GM19328 (cell line): ENCODE data around the gene SLC9A9.

Source experiments
- ATAC-seq: cut with Tn5 transposase; IDR thresholded peaks from one replicate; pipeline ENCODE4 v1.9.1; 2021; ENCODE audit warnings: mild to moderate bottlenecking, moderate library complexity; ENCODE audit not compliant: unreplicated experiment

Gene SLC9A9

DNA sequence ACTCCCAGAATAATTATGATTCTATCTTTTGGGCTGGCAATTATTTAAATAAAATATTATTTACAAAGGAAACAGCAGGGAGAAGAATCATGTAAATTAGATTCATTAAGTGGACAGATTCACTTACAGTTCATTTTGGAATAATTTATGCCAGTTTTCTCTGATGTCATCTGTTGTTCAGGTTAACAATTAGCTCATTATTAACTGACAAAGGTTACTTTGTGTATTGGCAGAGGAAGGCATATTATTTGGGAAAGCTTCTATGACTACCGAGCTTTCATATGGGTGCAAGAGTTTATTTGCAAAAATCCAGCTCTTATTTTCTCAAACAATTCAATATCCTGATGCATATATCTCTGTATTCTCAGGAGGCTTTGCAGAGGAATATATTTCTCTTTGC lies 504.3 kb downstream of the SLC9A9 start:
- no peak for ATAC-seq

DNA sequence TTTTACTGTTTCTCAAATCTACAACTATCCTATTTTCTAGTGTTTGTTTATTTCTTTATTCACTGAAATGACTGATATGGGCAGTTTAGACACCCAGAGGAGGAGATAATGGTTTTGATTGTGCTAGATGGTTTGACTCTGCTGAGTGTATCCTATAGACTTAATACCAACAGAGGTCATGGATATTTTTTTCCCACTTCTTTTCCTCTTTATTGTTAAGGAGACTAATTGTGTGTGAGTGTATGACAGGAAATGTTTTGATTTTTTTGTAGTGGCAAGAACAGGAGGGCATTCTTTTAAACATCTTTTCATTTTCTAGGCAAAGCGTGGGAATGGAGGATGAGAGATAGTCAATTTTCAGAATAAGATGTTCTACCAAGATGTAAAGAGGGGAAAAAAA lies 505.2 kb downstream of the SLC9A9 start:
- ATAC-seq = no peak

DNA sequence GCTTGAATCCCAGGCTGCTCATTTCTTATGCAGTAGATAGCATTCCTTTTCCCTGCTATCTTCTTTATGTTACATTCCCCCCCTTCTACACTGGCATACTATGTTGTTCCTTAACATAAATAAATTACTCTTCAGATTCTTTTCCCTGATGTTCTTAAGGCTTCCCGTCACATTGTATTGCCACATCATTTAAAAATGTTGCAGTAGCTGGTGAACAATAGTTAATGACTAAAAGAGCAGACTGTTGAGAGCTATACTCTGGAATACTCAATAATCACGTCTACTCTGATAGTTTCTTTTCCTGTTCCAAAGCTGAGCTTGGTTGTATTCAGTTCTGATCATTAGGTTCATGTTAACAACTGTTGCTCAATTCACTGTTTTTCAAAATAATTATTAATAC lies 508.8 kb downstream of the SLC9A9 start:
- no peak for ATAC-seq

DNA sequence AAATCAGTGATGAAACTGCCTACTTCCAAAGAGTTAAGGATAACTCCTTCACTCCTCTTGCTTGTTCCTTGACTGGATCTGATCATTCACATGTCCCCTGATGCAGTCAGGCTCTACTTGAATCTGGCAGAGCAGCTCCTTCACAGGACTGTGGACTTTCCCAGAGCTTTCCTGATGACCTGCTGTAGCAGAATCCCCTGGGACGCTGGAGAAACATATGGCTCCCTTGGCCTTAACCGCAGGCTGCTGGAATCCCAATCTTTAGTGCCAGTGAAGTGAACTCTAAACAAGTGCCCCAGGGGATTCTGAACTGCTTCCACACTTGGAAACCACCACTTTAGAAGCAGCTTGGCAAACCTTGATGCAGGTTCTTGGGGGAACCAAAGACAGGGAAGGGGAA lies 510.9 kb downstream of the SLC9A9 start:
- no peak for ATAC-seq

DNA sequence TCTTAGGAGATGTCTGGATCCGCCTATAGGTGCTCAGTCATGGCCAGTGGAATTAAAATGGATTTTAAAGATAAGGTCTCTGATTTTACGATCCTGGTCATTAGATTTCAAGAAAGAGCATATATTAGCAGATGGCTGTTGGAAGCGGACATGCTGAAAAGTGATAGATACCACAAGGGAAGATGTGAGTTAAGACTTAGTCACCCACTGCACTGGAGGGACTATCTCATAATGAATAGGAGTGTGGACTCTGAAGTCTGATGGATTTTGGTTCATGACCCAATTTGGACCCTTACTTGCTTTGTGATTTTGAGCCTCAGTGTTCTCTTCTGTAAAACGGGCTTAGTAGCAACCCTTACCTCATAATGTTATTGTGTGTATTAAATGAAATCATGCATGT lies 514.0 kb downstream of the SLC9A9 start:
- no peak for ATAC-seq

DNA sequence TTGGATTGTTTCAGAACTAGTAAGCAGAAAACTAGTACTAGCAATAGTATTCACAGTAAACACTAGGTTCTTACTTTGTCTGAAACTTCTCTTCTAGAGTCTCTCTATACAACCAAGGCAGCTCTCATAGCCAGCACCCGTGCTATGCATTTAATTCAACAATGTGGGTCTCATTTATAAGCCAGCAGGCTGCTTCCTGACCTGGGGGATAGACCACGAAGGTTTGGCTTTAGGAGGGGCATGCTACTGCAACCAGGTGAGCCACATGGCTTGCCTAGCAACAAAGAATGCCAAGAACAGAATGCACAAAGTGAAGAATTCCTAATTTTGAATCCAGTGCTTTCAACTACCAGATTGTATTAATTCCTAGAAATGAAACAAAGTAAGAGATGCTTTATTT lies 514.9 kb downstream of the SLC9A9 start:
- no peak for ATAC-seq

DNA sequence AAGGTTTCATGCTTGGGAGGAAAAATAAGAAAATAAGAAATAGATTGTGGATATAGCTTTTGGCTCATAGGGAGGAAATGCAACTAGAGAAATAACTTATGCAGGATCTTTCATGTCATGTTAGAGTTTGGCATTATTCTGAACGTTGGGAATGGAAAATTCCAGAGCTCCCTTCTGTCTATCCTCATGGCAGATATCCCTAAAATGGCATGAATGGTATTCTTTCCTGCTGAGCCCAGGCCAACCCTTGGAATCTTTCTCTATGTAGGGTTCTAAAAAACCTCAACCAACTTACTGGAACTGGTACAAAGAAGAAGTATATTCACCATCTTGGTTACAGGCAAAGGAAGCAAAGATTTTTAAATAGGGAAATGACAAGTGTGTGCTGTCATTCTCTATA lies 516.2 kb downstream of the SLC9A9 start:
- no peak for ATAC-seq

DNA sequence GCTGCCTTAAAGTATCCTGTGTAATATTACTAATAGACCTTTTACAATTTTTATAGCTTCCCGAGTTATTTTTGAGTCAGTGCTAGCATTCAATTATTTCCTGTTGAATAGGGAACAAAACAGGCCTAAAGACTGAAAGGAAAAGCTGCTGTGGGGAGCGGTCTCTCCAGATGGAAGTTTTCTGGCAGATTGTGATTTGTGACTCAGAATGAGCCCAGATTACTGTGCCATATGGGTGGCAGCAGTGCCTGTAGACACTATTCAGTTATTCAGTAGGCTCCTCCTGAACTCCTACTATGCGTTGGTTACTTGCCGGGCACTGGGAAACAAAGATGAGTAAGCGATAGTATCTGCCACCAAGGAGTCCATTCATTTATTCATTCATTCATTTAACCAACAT lies 516.9 kb downstream of the SLC9A9 start:
- ATAC-seq = no peak

DNA sequence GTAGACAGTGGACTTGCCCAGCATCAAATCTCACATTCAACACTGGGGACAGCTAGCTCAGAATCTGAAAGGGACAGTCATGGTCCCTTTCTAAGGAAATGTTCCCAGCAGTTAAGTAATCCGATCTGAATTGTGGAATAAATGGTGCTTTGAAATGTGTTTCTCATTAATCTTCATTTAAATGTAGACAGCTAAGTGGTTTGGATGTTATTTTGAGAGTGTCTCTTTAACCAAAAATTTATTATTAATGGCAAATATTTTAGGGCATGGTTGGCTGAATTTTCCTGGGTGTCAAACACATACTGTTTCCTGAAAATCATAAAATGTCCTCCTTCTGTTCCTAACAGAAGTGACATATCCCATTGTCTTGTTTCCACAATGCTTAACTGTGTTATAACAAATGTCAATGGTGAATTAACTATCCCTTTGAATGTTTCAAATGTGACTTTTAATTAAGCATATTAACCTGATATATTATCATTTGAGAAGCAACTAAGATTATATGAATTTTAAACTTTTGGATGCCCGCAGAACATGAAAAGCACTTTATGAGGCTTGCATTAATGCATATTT lies 517.9 kb downstream of the SLC9A9 start:
- no peak for ATAC-seq

DNA sequence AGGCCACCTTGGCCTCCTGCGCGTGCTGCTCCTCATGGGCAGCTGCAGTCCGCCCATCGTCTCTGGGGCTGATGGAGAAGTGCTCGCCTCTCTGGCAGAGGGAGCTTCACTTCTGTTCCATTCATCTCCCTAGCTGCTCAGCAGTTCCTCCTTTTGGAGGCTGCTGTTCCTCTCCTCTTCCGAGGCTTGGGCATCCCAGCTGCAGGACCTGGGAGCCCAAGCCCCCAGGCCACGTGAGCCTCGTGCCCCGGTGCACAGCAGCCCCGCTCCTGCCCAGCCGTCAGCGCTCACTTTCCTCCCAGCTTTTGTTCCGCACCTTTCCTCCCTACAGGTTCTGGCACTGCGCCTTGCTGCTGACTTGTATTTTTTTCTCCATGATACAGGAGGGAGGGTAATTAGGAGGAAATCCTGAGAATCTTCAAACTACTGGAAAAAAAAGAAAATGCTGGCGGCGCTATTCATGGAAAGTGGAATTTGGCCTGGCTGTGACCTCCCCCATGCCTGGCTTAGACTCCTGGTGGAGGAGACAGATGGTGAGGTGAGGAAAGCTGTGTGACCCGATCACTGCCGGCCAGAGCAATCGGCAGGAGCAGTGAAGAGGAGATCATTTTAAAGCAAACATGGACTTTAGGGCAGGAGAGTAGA lies 518.6 kb downstream of the SLC9A9 start:
- ATAC-seq = no peak

DNA sequence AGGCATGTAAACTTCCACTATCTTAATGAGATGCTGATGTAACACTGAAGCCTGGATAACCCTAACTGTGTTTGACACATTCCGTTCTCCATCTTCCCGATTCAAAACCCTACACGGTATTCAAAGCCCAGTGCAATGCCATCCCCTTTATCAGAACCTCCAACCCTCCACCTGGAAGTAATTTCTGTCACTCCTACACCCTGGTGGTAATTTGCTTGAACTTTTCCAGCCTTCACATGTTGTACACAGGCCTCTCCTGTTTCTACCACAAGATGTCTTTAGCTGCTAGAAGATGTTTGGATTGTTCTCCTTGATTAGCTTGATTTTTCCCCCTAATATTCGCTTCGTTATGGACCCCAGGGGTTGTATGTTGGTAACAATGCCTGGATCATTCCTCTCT lies 519.8 kb downstream of the SLC9A9 start:
- no peak for ATAC-seq

DNA sequence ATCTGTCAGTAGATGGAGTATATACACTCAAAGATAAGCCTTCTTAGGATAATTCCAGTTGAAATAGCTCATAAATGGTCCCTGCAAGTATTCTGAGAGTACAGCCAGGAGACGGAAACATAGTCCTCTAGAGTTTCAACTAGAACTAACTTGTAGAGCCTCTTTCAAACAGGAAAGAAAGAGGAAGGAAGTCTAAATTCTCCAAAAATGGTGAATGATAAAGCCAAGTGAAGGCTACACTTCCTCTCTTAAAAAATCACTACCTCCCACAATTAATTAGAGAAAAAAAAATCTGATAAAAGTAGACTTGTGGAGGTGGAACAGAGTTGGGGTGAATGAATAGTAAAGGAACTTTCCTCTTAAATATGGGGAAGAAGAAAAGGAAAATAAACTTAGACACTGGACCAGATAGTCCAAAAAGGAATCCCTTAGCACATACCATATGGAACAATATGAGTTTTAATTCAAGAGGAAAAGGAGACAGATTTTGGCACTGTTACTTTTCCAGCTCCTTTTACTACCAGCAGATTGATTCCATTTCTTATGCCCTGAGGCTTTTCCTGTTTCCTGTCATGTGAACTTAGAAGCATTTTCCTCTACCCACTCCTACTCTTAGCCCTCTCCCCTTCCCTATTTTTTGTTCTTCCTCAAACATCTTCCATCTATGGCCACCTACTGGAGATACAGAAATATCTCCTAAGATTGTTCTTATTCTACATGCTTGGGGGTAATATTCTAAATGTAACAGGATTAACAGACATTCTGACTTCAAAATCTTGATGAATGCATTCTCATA lies 521.1 kb downstream of the SLC9A9 start:
- no peak for ATAC-seq

DNA sequence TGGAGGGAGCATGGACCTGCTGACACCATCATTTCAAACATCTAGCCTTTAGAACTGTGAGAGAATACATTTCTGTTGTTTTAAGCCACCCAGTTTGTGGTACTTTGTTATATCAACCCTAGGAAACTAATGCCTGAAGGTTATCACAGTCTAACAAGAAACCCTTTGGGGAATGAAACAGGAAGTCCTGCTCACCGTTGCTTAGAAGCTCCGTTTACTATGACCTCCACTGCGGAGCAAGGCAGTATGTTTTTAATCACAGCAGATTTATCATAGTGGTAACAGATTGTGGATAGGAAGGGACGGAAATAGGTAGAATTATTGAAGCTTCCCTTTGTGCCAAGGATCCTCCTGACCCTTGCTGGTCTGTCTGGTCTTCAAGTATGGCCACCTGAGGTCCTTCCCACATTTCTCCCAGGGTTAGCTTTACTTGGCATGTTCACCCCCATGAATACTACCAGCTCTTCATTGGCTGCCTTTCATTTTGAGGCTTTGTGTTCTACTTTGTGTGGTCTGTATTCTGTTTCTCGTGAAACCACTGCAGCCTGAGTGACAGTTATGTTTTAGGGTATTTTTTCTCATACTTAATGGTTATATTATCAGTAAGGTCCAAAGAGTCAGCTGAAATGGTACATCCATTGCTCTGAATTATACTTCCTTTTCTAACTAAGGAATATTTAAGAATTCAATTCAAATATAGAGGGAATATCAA lies 527.1 kb downstream of the SLC9A9 start:
- no peak for ATAC-seq

DNA sequence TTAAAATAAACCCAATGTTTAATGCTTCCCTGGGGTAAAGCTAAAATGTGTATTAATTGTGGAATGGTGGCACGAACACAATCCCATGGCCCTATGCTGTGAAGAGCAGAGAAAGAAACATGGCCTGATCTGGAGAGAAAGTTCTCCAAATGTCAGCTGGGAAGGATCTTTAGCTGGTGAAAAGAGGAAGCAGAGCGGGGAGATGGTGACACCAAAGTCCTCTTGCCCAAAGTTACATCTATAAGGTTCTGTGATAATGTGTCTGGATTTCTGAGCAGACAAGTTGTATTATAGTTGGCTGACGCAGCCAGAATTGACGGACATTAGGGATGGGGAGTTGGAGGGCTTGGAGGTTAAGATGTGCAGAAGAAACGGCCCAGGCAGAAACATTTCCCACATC lies 532.5 kb downstream of the SLC9A9 start:
- no peak for ATAC-seq

DNA sequence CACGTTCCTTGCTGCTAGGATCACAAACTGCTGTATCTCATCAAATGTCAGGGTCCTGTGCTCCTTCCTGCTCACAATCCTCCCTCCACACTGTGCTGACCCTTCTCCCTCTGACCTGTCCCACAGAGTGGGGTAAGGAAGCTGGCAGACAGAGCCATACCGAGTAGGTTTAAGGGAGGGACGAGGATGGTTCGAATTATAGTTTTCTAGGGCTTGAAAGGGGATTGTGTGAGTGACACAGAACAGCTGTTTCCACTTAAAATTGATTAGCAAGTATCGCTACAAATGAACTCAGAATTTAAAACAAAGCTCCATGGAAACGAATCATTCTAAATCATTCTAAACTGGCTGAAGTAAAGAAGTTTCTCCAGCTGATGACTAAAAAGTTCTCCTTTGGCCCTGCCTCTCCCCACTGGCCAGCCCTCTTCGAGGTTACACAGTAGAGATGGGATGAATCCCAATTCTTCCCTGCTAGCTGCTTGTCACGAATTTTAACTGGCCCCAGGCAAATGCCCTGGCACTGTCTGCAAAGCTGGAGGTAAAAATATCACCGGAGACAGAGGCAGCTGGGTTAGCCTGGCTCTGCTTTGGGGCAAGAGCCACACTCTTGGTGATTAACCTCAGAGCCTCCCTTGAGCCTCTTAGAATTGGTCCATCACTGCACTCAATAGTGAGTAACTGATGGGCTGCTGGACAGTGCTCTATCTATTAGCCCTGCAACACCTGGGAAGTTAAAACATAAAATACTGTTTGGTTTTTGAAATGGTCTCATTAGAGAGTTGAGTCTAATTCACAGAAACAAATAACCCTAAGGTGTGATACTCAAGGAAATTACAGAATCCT lies 533.8 kb downstream of the SLC9A9 start:
- no peak for ATAC-seq

DNA sequence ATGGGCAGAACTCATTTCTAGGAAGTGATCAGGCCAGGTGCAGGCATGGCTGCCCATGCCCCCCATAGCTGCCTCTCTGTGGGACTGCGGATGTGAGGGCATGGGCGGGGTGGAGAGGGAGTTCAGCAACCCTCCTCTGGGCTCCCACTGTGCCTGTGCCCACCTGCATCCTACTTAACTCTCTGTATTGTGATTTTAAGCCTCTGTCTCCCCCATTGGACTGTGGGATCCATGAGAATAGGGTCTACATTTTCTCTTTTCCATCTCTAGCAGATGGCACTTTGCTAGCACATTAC lies 534.4 kb downstream of the SLC9A9 start:
- no peak for ATAC-seq

DNA sequence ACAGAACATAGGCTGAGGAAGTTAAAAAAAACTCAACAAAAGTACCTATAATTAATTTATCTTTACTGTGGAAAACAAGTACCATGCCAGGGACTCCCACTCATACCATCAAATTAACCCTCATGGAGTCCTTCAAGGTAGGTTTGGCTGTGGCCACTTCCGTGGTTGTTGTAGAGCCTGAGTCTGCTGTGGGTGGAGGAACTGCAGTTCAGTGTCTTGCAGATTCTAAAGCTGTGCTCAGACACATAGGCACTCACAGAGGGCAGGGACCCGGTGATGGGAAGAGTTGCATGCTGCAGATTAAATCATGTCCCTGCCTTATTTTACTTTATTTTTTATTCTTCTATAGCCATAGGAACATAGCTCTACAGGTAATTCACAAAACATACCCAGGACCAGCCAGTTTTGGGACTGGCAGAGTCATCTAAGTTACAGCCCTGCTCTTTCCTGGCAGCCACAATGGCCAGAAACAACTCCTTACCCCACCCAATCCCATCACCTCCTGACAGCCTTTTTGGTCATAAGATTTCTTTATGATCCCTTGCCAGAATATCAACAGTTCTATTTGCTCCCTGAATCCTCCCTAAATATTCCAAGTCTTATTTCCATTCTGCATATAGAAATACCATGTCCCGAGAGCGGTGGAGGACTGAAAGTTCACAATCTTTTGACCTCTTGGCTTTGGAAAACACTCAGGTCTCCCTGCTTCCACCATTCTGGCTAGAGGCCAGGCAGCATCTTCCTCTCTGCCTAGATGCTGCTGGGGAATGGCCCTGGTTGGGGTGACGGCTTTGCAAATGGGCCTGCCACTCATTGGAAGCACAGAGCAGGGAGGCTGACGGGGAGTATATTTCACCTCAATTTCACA lies 535.0 kb downstream of the SLC9A9 start:
- no peak for ATAC-seq

DNA sequence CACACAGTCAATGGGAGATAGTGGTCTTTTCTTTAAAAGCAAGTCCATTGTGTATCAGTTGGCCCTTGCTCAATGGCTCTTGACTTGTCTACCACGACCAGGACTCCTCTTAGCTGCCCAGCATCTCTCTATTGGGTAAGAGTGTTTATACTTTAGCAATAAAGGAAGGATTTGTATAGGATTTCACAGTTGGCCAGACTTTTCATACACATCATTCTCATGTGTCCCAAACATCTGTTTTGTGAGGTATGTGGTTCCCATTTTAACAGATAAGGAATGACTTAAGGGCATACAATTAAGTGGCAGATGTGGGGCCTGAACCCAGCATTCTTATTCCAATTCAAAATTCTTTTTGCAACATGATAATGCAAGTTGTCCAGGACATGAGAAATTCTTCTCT lies 537.2 kb downstream of the SLC9A9 start:
- no peak for ATAC-seq

DNA sequence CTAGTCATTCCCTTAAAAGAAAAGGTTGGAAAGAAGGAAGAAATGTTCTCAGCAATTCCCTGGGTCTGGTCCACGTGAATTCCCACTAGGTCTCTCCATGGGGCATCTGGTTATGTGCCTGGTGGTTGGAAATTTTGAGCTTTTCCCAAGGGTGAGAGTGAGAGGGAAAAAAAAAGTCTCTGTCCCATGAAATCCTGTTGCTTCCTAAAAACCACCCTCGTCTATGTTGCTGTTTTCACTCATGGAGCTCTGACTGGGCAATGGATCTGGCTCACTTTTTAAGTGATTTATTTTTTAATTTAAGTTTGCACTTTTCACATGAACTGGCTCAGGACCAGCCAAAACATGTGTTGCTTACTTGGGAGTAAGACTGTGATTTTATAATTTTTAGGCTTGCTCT lies 538.6 kb downstream of the SLC9A9 start:
- ATAC-seq = no peak

DNA sequence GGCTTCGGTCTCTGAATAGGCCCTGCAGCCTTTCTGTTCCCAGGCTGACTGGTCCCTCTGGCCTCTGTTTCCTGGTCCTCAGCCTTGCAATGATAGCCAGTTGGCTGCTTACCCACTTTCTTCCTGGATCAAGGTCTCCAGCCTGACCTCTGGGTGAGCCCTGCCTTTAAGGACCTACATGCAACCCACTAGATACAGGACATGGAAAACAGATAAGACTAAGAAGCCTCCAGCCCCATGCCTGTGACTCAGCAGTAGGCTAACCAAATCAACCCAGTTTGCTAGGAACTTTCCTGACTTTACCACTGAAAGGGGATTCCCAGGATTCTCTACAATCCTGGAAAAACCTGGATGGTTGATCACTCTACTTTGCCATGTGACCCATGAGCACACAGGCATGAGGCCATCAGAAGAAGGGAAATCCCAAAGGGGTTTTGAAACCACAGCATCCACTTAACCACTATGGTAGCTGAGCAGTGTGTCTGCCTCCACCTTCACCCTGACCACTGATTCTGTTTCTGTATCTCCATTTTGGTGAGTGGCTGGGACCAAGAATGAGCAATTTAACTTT lies 540.6 kb downstream of the SLC9A9 start:
- ATAC-seq = no peak
